BLaER1 (cell line): Measurements from ENCODE around the gene SLC6A4.
"Not testable (repeated sequence)": the region's sequence is repeated elsewhere in the genome, so short reads cannot be mapped to it uniquely, and the experiment has no call there.

Experiments used
- H3K27ac ChIP-seq: shearing (Covaris generic); formaldehyde crosslinking; 2 replicates; pipeline ENCODE4 v1.8.1; 2022
- H3K27me3 ChIP-seq: shearing (Covaris generic); formaldehyde crosslinking; 2 replicates; pipeline ENCODE4 v1.8.1; 2022
- H3K36me3 ChIP-seq: shearing (Covaris generic); formaldehyde crosslinking; 2 replicates; pipeline ENCODE4 v1.8.1; 2022
- H3K4me1 ChIP-seq: shearing (Covaris generic); formaldehyde crosslinking; 2 replicates; pipeline ENCODE4 v1.8.1; 2022
- H3K4me2 ChIP-seq: shearing (Covaris generic); formaldehyde crosslinking; 2 replicates; pipeline ENCODE4 v1.8.1; 2022
- H3K4me3 ChIP-seq: shearing (Covaris generic); formaldehyde crosslinking; 2 replicates; pipeline ENCODE4 v1.8.1; 2022
- H3K9ac ChIP-seq: shearing (Covaris generic); formaldehyde crosslinking; 2 replicates; pipeline ENCODE4 v1.8.1; 2022
- H3K9me3 ChIP-seq: shearing (Covaris generic); formaldehyde crosslinking; 2 replicates; pipeline ENCODE4 v1.8.1; 2022
- H4K20me1 ChIP-seq: shearing (Covaris generic); formaldehyde crosslinking; 2 replicates; pipeline ENCODE4 v1.8.1; 2022
- Cebpa-rat ChIP-seq: shearing (Covaris generic); IDR thresholded peaks from 2 replicates; pipeline ENCODE4 v1.8.1; 2022

The SLC6A4 gene

DNA sequence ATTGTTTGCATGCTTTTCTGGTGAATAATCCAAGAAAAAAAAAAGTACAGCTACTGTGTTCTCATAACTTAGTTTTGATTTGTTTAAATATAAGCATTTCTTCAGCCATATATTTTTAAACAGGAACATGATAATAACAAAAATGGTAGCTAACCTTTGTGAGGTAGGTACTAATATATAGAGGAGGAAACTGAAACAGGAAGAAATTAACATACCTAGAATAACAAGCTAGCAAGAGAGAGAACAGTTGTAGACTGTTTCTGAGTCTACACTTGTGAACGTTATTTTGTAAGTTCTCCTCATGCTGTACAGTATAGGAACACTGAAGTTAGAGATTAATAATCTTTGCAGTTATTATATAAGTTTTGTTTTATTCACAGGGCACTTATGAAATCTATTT lies 69.5 kb downstream of the SLC6A4 start:
- no peaks in the 10 kb centered on the region for H3K27me3 ChIP-seq
- H4K20me1 ChIP-seq, result peaks cover 26% of the 10 kb centered on the region
- TF ChIP-seq Cebpa-rat, result no peak
- peaks cover 13% of the 10 kb centered on the region for H3K4me1 ChIP-seq
- no peak overlapping the region for H3K4me2 ChIP-seq
- no peaks in the 10 kb centered on the region for H3K9me3 ChIP-seq
- H3K27ac ChIP-seq, result no peak overlapping the region
- H3K4me3 ChIP-seq, result no peak overlapping the region
- H3K36me3 ChIP-seq, result peaks cover 42% of the 10 kb centered on the region
- H3K9ac ChIP-seq, result no peak overlapping the region

DNA sequence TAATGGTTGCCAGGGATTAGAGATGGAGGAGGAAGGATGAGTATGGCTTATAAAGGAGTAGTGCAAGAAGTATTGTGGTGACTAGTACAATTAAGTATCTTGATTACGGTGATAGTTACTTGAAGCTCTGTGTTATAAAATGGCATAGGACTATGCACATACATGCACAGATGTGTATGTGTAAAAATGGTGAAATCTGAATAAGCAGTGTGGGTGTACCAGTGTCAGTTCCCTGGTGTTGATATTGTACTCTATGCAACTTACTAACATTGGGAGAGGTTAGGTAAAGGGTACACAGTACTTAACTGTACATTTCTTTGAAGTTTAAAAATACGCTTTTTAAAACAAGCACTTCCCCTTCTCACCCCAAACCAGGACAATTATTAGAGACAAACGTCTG lies 70.3 kb downstream of the SLC6A4 start:
- no peak overlapping the region for H3K9ac ChIP-seq
- no peak for TF ChIP-seq Cebpa-rat
- peaks cover 6% of the 10 kb centered on the region; the same call in 1 of the 2 replicates for H3K9me3 ChIP-seq
- no peak overlapping the region for H3K27ac ChIP-seq
- H3K4me3 ChIP-seq, result no peak overlapping the region
- no peaks in the 10 kb centered on the region for H3K27me3 ChIP-seq
- H3K4me2 ChIP-seq, result no peak overlapping the region
- H3K36me3 ChIP-seq, result peaks cover 45% of the 10 kb centered on the region
- peaks cover 26% of the 10 kb centered on the region for H4K20me1 ChIP-seq
- H3K4me1 ChIP-seq, result peaks cover 13% of the 10 kb centered on the region

DNA sequence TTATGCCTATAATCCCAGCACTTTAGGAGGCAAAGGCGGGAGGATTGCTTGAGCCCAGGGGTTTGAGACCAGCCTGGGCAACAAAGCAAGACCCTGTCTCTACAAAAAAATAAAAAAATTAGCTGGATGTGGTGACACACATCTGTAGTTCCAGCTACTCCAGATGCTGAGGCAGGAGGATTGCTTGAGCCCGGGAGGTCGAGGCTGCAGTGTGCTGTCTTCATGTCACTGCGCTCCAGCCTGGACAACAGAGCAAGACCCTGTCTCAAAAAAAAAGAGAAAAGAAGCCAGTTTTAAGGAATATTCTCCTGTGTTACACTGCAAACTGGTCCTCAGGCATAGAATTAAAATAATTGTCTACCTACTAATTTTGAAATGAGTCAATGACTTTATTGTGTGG lies 71.0 kb downstream of the SLC6A4 start:
- Histone ChIP-seq H3K4me1 (peaks cover 13% of the 10 kb centered on the region), H3K4me3 (no peak overlapping the region), H4K20me1 (peaks cover 29% of the 10 kb centered on the region), H3K36me3 (peaks cover 51% of the 10 kb centered on the region), H3K27ac (no peak overlapping the region), H3K4me2 (no peak overlapping the region), H3K9ac (no peak overlapping the region), H3K9me3 (peaks cover 12% of the 10 kb centered on the region), H3K27me3 (no peaks in the 10 kb centered on the region)
- no peak for TF ChIP-seq Cebpa-rat

DNA sequence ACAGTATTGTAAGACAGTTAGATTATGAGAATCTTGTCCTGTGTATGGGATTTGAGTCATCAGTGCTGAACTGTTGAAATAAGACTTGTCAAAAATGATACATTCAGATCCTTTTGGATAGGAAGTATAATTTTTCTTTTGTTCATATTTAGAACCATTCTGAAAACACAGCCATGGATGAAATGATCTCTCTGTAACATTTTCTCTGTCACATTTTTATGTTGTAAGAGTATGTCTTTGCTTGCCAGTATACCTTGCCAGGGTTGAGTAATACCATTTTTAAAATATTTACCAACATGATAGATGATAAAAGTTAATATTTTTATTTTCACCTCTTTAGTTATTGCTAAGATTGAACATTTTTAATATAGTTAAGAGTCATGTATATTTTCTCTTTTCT lies 73.9 kb downstream of the SLC6A4 start:
- Histone ChIP-seq H3K36me3 (peaks cover 71% of the 10 kb centered on the region), H3K4me3 (no peak overlapping the region)

DNA sequence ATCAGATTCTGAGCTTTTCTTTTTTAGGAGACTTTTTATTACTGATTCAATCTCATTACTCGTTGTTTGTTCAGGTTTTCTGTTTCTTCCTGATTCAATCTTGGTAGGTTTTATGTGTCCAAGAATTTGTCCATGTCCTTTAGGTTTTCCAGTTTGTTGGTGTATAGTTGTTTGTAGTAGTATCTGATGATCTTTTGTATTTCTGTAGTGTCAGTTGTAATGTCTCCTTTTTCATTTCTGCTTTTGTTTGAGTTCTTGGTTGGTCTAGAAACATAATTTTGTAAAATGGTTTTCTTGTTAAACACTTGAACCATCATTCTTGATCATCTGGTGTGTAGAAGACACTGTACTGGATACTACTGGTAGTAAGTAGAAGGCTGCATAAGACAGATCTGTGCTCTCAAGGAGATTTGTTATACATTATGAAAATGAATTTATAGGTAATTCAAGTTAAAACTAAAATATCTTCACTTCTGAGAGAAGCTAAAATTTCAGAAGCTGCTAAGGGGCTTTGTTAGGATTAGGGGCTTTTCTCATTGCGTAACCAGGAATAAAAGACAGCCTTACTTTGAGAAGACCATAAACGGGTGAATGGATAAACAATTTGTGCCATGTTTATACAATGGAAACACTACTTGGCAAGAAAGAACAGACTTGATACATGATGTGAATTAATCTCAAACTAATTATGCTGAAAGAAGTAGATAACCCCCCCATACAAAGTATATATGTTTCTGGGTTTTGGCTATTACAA lies 74.9 kb downstream of the SLC6A4 start:
- H3K9ac ChIP-seq, result no peak overlapping the region
- no peaks in the 10 kb centered on the region for H3K27me3 ChIP-seq
- peaks cover 78% of the 10 kb centered on the region for H3K36me3 ChIP-seq
- peaks cover 26% of the 10 kb centered on the region for H3K4me1 ChIP-seq
- H3K4me3 ChIP-seq, result no peak overlapping the region
- peaks cover 40% of the 10 kb centered on the region for H4K20me1 ChIP-seq
- no peak overlapping the region for H3K4me2 ChIP-seq
- no peak overlapping the region for H3K27ac ChIP-seq
- no peak for TF ChIP-seq Cebpa-rat
- H3K9me3 ChIP-seq, result peaks cover 28% of the 10 kb centered on the region

More for the DNA sequence above, 73.9 kb downstream of the SLC6A4 start:
- H3K27me3 ChIP-seq, result no peaks in the 10 kb centered on the region
- H3K9ac ChIP-seq, result no peak overlapping the region
- H3K9me3 ChIP-seq, result peaks cover 28% of the 10 kb centered on the region
- H3K27ac ChIP-seq, result no peak overlapping the region
- TF ChIP-seq Cebpa-rat, result no peak
- no peak overlapping the region for H3K4me2 ChIP-seq
- H4K20me1 ChIP-seq, result peaks cover 40% of the 10 kb centered on the region
- peaks cover 27% of the 10 kb centered on the region for H3K4me1 ChIP-seq

DNA sequence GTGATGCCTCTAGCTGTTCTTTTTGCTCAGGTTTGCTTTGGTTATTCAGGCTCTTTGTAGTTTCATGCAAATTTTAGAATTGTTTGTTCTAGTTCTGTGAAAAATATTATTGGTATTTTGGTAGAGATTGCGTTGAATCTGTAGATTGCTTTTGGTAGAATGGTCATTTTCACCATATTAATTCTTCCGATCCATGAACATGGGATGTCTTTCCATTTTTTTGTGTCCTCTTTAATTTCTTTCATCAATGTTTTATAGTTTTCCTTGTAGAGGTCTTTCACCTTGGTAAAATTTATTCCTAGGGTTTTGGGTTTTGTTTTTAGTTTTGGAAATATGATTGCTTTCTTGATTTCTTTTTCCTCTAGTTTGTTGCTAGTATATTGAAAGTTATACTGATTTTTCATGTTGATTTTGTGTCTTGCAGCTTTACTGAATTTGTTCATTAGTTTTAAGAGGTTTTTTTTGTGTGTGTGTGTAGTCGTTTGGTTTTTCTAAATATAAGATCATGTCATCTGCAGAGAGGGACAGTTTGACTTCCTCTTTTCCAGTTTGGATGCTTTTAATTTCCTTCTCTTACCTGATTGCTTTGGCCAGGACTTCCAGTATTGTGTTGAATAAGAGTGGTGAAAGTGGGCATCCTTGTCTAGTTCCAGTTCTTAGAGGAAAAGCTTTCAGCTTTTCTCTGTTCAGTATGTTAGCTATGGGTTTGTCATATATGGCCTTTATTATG lies 76.4 kb downstream of the SLC6A4 start:
- Histone ChIP-seq H3K4me1 (peaks cover 14% of the 10 kb centered on the region; the same call in 1 of the 2 replicates), H3K36me3 (peaks cover 77% of the 10 kb centered on the region), H3K9ac (no peak overlapping the region), H3K4me3 (no peak overlapping the region), H4K20me1 (peaks cover 38% of the 10 kb centered on the region), H3K27ac (no peak overlapping the region), H3K9me3 (peaks cover 28% of the 10 kb centered on the region), H3K27me3 (no peaks in the 10 kb centered on the region), H3K4me2 (no peak overlapping the region)
- no peak for TF ChIP-seq Cebpa-rat

DNA sequence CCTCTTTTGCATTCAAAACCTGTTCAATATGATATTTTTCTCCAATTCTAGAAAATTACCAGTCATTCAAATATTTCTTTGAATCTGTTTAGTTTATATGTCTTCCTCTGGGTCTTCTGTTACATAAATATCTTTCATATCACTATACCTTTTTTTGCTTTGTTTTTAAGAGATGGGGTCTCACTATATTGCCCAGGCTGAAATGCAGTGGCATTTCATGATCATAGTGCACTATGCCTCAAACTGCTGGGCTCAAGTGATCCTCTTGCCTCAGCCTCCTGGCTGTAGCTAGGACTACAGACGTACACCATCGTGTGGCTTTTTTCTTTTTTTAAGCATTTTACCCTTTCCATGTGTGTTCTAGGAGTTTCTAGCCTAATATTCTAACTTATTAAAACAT lies 80.1 kb downstream of the SLC6A4 start:
- H3K9me3 ChIP-seq, result peaks cover 24% of the 10 kb centered on the region
- peaks cover 74% of the 10 kb centered on the region for H3K36me3 ChIP-seq
- no peak overlapping the region for H3K27ac ChIP-seq
- H3K4me3 ChIP-seq, result no peak overlapping the region
- H3K4me1 ChIP-seq, result peaks cover 18% of the 10 kb centered on the region; the same call in 1 of the 2 replicates
- H4K20me1 ChIP-seq, result peaks cover 32% of the 10 kb centered on the region
- H3K27me3 ChIP-seq, result no peaks in the 10 kb centered on the region
- TF ChIP-seq Cebpa-rat, result no peak
- no peak overlapping the region for H3K4me2 ChIP-seq
- H3K9ac ChIP-seq, result no peak overlapping the region

DNA sequence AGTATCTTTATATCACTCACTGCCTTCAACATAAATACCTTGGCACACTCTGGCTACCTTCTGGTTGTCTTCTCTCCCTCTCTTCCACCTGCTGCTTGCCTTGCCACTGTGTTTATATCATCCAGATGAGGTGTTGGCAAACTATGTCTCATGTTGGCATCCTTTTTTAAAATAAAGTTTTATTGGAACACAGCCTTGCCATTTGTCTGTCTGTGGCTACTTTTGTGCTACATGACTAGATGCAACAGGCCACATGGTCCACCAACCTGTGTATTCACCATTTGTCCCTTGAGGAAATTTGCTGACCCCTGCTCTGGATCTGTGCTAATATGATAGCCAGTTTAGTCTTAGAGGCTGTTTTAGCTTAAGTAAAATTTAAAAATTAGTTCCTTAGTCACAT lies 82.0 kb downstream of the SLC6A4 start:
- peaks cover 68% of the 10 kb centered on the region for H3K36me3 ChIP-seq
- H3K27ac ChIP-seq, result no peak overlapping the region
- TF ChIP-seq Cebpa-rat, result no peak
- no peak overlapping the region for H3K4me3 ChIP-seq
- H3K4me2 ChIP-seq, result no peak overlapping the region
- H4K20me1 ChIP-seq, result peaks cover 31% of the 10 kb centered on the region; the same call in 1 of the 2 replicates
- H3K27me3 ChIP-seq, result no peaks in the 10 kb centered on the region
- H3K9me3 ChIP-seq, result peaks cover 5% of the 10 kb centered on the region; the same call in 1 of the 2 replicates
- peaks cover 16% of the 10 kb centered on the region; the same call in 1 of the 2 replicates for H3K4me1 ChIP-seq
- no peak overlapping the region for H3K9ac ChIP-seq

DNA sequence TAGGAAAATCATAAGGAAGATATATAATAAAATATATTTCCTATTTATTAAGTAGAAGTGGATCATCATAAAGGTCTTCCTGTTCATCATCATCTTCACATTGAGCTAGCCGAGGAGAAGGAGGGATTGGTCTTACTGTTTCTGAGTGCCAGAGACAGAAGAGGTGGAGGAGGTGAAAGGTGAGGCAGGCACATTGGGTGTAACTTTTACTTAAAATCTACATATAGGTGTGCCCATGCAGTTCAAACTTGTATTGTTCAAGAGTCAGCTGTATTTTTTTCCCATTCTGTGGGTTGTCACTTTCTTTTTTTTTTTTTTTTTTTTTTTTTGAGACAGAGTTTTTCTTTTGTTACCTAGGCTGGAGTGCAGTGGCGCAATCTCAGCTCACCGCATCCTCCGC lies 84.0 kb downstream of the SLC6A4 start:
- H3K4me3 ChIP-seq, result no peak overlapping the region
- H3K9ac ChIP-seq, result no peak overlapping the region
- H3K36me3 ChIP-seq, result peaks cover 65% of the 10 kb centered on the region
- H3K27me3 ChIP-seq, result no peaks in the 10 kb centered on the region
- H3K4me2 ChIP-seq, result no peak overlapping the region
- H3K9me3 ChIP-seq, result no peaks in the 10 kb centered on the region
- peaks cover 44% of the 10 kb centered on the region for H4K20me1 ChIP-seq
- H3K27ac ChIP-seq, result no peak overlapping the region
- H3K4me1 ChIP-seq, result peaks cover 5% of the 10 kb centered on the region; the same call in 1 of the 2 replicates
- no peak for TF ChIP-seq Cebpa-rat

DNA sequence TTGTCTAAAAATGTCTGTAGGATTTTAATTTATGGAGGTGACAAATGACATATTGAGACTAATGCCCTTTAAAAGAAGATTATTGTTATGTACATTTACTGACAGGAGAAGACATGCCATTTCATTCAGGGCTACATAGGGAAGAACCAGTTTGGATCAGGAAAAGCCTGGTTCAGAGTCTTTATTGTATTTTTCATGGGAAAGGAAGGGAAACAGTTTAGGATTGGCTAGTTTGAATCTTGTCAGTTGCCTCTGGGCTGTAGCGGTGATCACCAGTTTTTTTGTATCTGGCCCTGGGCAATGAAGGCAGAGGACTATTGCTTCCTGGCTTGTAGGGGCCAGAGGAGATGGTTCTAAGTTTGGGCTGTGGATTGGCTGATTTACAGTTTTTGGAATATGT lies 87.1 kb downstream of the SLC6A4 start:
- H3K36me3 ChIP-seq, result peaks cover 44% of the 10 kb centered on the region

DNA sequence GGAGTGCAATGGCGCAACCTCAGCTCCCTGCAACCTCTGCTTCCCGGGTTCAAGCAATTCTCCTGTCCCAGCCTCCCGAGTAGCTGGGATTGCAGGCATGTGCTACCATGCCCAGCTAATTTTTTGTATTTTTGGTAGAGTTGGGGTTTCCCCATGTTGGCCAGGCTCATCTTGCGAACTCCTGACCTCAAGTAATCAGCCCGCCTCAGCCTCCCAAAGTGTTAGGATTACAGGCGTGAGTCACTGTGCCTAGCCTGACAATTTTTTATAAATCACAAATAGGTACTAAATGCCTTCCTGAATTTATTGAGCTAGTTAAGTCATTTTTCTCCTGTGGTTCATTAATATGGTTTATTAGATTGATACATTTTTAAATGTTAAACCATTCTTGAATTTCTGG lies 87.6 kb downstream of the SLC6A4 start:
- not testable (repeated sequence) for H3K27ac ChIP-seq, H3K9ac ChIP-seq, H3K4me2 ChIP-seq, H3K4me1 ChIP-seq, H3K4me3 ChIP-seq, H3K9me3 ChIP-seq, H3K27me3 ChIP-seq
- Histone ChIP-seq H3K36me3 (peaks cover 43% of the 10 kb centered on the region), H4K20me1 (peaks cover 67% of the 10 kb centered on the region)

More for the DNA sequence above, 87.1 kb downstream of the SLC6A4 start:
- no peak overlapping the region for H3K27ac ChIP-seq
- no peak overlapping the region for H3K4me3 ChIP-seq
- no peak for TF ChIP-seq Cebpa-rat
- H3K4me1 ChIP-seq, result peaks cover 5% of the 10 kb centered on the region; the same call in 1 of the 2 replicates
- no peaks in the 10 kb centered on the region for H3K27me3 ChIP-seq
- no peaks in the 10 kb centered on the region for H3K9me3 ChIP-seq
- peaks cover 62% of the 10 kb centered on the region for H4K20me1 ChIP-seq
- no peak overlapping the region for H3K9ac ChIP-seq
- no peak overlapping the region for H3K4me2 ChIP-seq
